WTC11 (cell line): ENCODE data around the gene SAP25.

ENCODE experiments used
- SP1 ChIP-seq: sonication (generic); formaldehyde crosslinking; conservative IDR thresholded peaks from 2 replicates; pipeline ENCODE4 v1.8.1; 2022; ENCODE audit warnings: missing genetic modification reagents
- TF ChIP-seq, protein P1 (sequence below): fragments of 250-450 bp; sonication (Bioruptor Pico); IDR thresholded peaks from 2 replicates; pipeline ENCODE4 v1.9.0; 2021; ENCODE audit warnings: mild to moderate bottlenecking

DNA sequence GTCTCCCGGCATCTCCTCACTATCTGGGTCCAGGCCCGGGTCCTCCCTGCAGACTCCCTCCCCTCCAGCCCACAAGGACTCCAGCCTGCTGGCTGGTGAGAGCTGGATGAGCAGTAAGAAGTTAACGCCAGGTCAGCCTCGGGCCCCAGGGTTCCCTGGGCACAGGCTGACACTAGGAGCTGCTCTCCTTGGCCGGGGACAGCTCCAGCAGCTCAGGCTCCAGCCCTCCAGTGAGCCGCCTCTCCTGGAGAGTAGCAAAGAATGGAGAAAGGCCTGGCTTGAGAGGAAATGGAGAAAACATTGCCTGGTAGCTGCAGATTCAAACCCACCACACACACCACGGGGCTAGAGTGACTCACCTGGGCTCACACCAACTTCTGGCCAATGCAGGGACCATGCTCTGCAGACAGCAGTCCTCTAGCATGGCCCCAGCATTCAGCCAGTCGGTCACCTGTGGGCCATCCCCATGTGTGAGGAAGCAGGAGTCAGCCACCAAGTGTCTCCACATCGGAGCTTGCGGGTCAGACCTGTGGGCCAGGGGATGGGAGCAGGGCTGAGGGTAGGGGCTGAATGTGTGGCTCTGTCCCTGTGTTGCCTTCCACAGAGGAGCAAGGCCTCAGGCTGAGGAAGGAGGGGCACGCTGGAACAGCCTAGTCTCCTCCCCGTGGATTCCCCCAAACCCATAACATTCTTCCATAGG, 6.5 kb downstream of the SAP25 start:
- TF ChIP-seq, protein P1, sequence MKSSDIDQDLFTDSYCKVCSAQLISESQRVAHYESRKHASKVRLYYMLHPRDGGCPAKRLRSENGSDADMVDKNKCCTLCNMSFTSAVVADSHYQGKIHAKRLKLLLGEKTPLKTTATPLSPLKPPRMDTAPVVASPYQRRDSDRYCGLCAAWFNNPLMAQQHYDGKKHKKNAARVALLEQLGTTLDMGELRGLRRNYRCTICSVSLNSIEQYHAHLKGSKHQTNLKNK, result no peak
- no peak for TF ChIP-seq SP1
